ENCODE measurements around the gene AKR7A2.
"Not testable (repeated sequence)": the region's sequence is repeated elsewhere in the genome, so short reads cannot be mapped to it uniquely, and the experiment has no call there.

Gene AKR7A2

DNA sequence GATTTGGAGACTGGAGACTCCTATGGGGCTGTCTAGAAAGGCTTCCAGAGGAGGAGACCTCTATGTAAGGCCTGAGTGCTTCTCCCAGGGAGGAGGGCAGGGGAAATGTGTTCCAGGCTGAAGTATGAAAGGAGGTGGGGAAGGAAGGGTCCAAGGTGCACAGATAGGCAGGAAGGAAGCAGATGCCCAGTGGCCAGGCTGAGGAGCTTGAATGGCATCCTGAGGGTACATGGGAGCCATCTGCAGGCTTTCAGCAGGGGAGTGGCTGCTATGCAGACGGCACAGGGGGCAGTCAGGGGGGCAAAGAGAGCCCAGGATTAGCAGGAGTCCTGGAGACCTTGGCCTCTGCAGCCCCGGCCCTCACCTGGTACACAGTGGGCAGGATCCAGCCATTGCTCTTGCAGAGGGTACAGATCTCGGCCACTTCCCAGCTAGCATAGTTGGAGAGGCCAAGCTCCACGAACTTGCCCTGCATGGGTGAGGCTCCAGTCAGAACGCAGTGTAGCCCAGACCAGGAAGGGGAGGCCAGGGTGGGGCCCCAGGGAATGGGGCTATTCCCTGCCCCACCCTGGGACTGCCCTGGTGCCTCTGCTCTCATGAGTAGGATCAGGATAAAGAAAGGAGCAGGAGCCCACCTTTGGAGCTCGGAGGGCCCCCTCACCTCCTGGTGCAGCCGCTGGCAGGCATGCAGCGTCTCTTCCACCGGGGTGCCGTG is 4.0 kb downstream of the AKR7A2 start:
- TF ChIP-seq, protein P1, sequence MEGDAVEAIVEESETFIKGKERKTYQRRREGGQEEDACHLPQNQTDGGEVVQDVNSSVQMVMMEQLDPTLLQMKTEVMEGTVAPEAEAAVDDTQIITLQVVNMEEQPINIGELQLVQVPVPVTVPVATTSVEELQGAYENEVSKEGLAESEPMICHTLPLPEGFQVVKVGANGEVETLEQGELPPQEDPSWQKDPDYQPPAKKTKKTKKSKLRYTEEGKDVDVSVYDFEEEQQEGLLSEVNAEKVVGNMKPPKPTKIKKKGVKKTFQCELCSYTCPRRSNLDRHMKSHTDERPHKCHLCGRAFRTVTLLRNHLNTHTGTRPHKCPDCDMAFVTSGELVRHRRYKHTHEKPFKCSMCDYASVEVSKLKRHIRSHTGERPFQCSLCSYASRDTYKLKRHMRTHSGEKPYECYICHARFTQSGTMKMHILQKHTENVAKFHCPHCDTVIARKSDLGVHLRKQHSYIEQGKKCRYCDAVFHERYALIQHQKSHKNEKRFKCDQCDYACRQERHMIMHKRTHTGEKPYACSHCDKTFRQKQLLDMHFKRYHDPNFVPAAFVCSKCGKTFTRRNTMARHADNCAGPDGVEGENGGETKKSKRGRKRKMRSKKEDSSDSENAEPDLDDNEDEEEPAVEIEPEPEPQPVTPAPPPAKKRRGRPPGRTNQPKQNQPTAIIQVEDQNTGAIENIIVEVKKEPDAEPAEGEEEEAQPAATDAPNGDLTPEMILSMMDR (IDR thresholded peaks at IDR 0.05; ENCODE audit: unreplicated experiment in 3 of 3), result no peak
- H3K27me3 Mint-ChIP-seq (ENCODE audit: low read depth), result no peaks in the 10 kb centered on the region
- peaks cover 16% of the 10 kb centered on the region for H3K4me1 Mint-ChIP-seq
- peak overlapping the region in 2 of 3 experiments; percentile 50 to 57 for H3K4me3 Mint-ChIP-seq
- H3K36me3 Mint-ChIP-seq (ENCODE audit: low read depth), result peaks cover 46% of the 10 kb centered on the region
- H3K27ac Mint-ChIP-seq, result peak overlapping the region in 1 of 3 experiments; percentile 13
- no peaks in the 10 kb centered on the region for H3K9me3 Mint-ChIP-seq

DNA sequence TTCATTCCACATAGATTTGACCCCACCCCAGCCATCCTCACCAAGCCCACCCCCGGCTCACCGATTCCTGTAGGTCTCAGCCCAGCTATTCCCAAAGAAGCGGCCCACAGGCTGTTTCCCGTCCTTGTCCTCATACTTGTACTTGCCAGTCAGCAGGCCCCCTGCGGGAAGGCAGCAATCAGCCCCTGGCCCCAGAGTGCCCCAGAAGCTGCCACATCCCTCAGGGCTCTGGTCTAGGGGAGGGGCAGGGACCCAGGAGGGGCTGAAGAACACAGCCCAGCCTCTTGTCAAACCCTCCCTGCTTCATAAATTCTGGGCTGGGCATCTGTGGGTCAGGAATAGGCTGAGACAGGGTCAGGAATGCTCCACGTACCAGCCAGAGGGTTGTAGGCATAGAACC is 5.0 kb downstream of the AKR7A2 start:
- H3K27me3 Mint-ChIP-seq (ENCODE audit: low read depth), result no peaks in the 10 kb centered on the region
- TF ChIP-seq, protein P1 (IDR thresholded peaks at IDR 0.05; ENCODE audit: unreplicated experiment in 3 of 3), result no peak
- peaks cover 56% of the 10 kb centered on the region for H3K36me3 Mint-ChIP-seq (ENCODE audit: low read depth)
- H3K9me3 Mint-ChIP-seq, result no peaks in the 10 kb centered on the region
- peaks cover 16% of the 10 kb centered on the region for H3K4me1 Mint-ChIP-seq
- no peak overlapping the region for H3K27ac Mint-ChIP-seq
- H3K4me3 Mint-ChIP-seq, result no peak overlapping the region

DNA sequence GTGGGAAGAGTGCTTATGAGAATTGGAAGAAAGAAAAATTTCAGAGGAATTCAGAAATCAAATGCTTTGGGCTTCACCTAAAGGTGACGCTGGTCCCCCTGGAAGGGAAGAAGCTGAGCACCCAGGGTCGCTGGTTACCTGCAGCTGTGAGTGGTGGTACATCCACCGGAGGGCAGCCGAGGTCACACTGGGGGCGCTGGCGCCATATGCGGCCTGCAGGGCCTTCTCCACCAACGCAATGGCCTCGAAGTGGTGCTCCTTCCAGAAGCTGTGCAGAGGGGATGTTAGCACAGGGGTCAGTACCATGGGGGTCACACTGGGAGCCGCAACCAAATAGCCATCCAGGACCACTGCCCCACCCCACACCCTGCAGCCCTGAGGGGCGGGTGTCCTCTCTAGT is 6.1 kb downstream of the AKR7A2 start:
- H3K27ac Mint-ChIP-seq, result no peak overlapping the region
- peaks cover 11% of the 10 kb centered on the region for H3K4me1 Mint-ChIP-seq
- TF ChIP-seq, protein P1 (IDR thresholded peaks at IDR 0.05; ENCODE audit: unreplicated experiment in 3 of 3), result no peak
- H3K9me3 Mint-ChIP-seq, result no peaks in the 10 kb centered on the region
- H3K27me3 Mint-ChIP-seq (ENCODE audit: low read depth), result no peaks in the 10 kb centered on the region
- no peak overlapping the region for H3K4me3 Mint-ChIP-seq
- peaks cover 56% of the 10 kb centered on the region for H3K36me3 Mint-ChIP-seq (ENCODE audit: low read depth)

DNA sequence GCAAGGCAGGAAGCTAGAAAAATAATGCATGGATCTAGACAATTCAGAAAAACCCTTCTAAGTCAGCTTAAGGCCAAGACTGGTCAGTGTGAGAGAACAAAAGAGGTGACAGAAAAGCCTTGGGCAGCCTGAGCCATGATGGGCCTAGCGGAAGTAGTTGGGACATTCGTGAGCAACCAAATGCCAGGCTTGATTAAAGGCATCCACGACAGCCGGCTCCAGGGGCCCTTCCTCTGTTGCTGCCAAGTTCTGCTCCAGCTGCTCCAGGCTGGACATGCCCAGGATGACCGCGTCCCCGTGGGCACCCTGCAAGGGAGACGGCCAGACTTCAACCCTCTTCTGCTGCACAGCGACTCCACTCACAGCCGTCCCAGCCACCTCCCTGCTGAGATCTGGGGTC is 7.9 kb downstream of the AKR7A2 start:
- not testable (repeated sequence) for H3K27ac Mint-ChIP-seq; H3K9me3 Mint-ChIP-seq; H3K27me3 Mint-ChIP-seq (ENCODE audit: low read depth); H3K4me1 Mint-ChIP-seq; H3K4me3 Mint-ChIP-seq
- peaks cover 68% of the 10 kb centered on the region for H3K36me3 Mint-ChIP-seq (ENCODE audit: low read depth)

DNA sequence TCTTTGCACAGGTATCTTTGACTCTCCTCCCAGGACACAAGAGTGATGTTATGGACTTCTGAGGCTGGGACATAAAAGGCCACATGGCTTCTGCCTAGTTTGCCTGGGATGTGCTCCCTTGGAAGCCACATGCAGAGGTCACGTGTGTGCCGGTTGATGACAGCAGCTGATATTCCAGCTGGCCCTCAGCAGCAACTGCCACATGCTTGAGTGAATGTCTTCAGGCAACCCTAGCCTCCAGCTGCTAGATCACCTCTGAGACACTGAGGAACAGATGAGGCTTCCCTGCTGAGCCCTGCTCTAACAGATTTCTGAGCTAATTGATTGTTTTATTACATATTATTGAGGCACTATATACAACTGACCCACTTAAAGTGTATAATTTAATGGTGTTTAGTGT is 11.7 kb downstream of the AKR7A2 start:
- H3K9me3 Mint-ChIP-seq, result peaks cover 29% of the 10 kb centered on the region
- no peaks in the 10 kb centered on the region for H3K27me3 Mint-ChIP-seq (ENCODE audit: low read depth)
- peaks cover 77% of the 10 kb centered on the region for H3K36me3 Mint-ChIP-seq (ENCODE audit: low read depth)
- TF ChIP-seq, protein P1 (IDR thresholded peaks at IDR 0.05; ENCODE audit: unreplicated experiment in 3 of 3), result no peak
- no peak overlapping the region for H3K4me3 Mint-ChIP-seq
- H3K4me1 Mint-ChIP-seq, result no peaks in the 10 kb centered on the region
- H3K27ac Mint-ChIP-seq, result no peak overlapping the region

DNA sequence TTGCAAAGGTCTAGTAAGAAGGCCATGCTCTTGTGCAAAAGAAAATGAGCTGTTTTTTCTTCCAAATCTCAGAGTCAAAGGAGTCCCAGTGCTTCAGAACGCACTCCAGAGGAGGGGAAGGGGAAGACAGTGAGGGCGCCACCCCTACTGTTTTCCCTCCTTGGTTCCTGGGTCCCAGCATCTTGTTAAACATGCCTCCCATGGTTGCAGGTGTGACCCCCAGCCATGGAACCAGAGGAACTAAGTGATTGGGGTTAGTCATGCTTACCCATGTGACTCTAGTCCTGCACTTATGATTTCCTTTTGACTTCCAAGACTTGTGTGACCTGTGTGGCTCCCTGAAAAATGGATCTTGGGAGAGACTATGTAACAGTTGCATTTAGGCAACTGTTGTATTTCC is 17.3 kb downstream of the AKR7A2 start:
- TF ChIP-seq, protein P1 (IDR thresholded peaks at IDR 0.05; ENCODE audit: unreplicated experiment in 3 of 3), result no peak
- no peaks in the 10 kb centered on the region for H3K4me1 Mint-ChIP-seq
- H3K36me3 Mint-ChIP-seq (ENCODE audit: low read depth), result peaks cover 86% of the 10 kb centered on the region
- peaks cover 60% of the 10 kb centered on the region for H3K9me3 Mint-ChIP-seq
- peaks cover 5% of the 10 kb centered on the region for H3K27me3 Mint-ChIP-seq (ENCODE audit: low read depth)
- no peak overlapping the region for H3K4me3 Mint-ChIP-seq
- H3K27ac Mint-ChIP-seq, result no peak overlapping the region
